ENCODE measurements around the gene SCG2. TPM values are rescaled to one million over a fixed set of nuclear protein-coding genes. Genes with fewer than 3 reads are reported as not detected.

SCG2 gene
- total and polyA plus RNA-seq, 12 donors = 0.04 to 0.86 (median 0.18) TPM; not detected in 4

DNA sequence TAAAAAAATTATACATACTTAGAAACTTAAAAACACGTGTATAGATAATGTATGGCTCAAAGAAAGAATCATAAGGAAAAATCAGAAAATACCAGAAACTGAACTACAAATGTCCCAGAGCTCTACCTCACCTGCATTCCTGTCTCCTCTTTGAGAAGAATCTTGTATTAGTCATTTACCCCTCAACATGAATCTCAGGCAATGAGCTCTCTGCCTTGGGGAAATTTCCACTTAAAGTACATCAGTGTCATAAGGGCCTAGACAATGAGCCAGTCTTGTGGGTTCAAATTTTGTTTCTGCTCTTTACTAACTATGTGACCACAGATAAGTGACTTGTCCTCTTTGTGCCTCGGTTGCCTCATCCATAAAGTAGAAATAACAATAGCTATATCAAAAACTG, 40.1 kb downstream of the SCG2 start:
- Histone ChIP-seq H3K9me3 (no peaks in the 10 kb centered on the region), H3K27ac (no peak overlapping the region), H3K4me1 (peaks cover 0 to 6% (median 0%) of the 10 kb centered on the region in 9 donors), H3K4me3 (no peak overlapping the region), H3K27me3 (no peaks in the 10 kb centered on the region), H3K36me3 (no peaks in the 10 kb centered on the region)
- DNase-seq = no peak
- intact Hi-C loops (cut with DNase I) = no loop called here
- ATAC-seq = no peak
- TF ChIP-seq, protein P1, sequence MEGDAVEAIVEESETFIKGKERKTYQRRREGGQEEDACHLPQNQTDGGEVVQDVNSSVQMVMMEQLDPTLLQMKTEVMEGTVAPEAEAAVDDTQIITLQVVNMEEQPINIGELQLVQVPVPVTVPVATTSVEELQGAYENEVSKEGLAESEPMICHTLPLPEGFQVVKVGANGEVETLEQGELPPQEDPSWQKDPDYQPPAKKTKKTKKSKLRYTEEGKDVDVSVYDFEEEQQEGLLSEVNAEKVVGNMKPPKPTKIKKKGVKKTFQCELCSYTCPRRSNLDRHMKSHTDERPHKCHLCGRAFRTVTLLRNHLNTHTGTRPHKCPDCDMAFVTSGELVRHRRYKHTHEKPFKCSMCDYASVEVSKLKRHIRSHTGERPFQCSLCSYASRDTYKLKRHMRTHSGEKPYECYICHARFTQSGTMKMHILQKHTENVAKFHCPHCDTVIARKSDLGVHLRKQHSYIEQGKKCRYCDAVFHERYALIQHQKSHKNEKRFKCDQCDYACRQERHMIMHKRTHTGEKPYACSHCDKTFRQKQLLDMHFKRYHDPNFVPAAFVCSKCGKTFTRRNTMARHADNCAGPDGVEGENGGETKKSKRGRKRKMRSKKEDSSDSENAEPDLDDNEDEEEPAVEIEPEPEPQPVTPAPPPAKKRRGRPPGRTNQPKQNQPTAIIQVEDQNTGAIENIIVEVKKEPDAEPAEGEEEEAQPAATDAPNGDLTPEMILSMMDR (IDR thresholded peaks at IDR 0.05) = no peak
- 87 to 92% methylated on average over 2 of the region's 2 CpGs for WGBS, 2 donors

- TF ChIP-seq, protein P1 (IDR thresholded peaks at IDR 0.05) = no peak
- H3K9me3 ChIP-seq = no peaks in the 10 kb centered on the region
- peaks cover 0 to 6% (median 0%) of the 10 kb centered on the region in 9 donors for H3K4me1 ChIP-seq
These were observed 41.3 kb downstream of the SCG2 start for GRCh38 chr2:223560749-223561435.

GRCh38 chr2:223558970-223559369, 43.2 kb downstream of the SCG2 start:
- peaks cover 0 to 6% (median 0%) of the 10 kb centered on the region in 9 donors for H3K4me1 ChIP-seq
- no peak overlapping the region for H3K27ac ChIP-seq
- no peak for ATAC-seq
- DNase-seq = no peak
- no peaks in the 10 kb centered on the region for H3K27me3 ChIP-seq
- 33 to 60% methylated on average over 1 of the region's 1 CpG for whole genome bisulfite sequencing, 2 donors
- intact Hi-C loops (cut with DNase I) = no loop called here
- no peaks in the 10 kb centered on the region for H3K36me3 ChIP-seq
- no peak overlapping the region for H3K4me3 ChIP-seq
- no peaks in the 10 kb centered on the region for H3K9me3 ChIP-seq
- TF ChIP-seq, protein P1 (IDR thresholded peaks at IDR 0.05) = no peak

More at GRCh38 chr2:223560749-223561435, 41.3 kb downstream of the SCG2 start:
- WGBS, 2 donors = 84 to 87% methylated on average over 7 of the region's 7 CpGs
- intact Hi-C loops (cut with DNase I) = no loop called here
- H3K27me3 ChIP-seq = no peaks in the 10 kb centered on the region
- no peak overlapping the region for H3K4me3 ChIP-seq
- ATAC-seq (no peak), DNase-seq (no peak)
- H3K27ac ChIP-seq = no peak overlapping the region
- no peaks in the 10 kb centered on the region for H3K36me3 ChIP-seq

DNA sequence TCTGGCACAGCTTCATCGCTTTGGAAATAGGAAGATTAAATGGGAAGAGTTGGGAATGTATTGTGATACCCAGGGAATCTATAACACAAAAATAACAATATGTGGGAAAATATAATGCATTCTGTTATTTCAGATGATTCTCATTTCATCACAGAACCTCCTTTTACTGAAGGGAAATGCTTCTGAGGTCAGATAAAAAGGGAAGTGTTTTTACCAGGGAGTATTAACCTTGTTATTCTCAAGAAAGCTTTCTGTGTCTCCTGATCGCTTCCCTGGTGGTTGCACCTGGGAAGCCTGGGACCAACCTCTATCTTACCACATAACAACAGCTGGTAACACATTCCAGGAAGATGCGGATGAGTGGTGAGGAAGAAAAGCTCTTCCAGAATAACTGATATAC, 47.2 kb downstream of the SCG2 start:
- intact Hi-C loops (cut with DNase I) = no loop called here
- ATAC-seq = no peak
- H3K36me3 ChIP-seq = no peaks in the 10 kb centered on the region
- H3K9me3 ChIP-seq = peaks cover 0 to 3% (median 0%) of the 10 kb centered on the region in 11 donors
- H3K27me3 ChIP-seq = no peaks in the 10 kb centered on the region
- no peak overlapping the region for H3K27ac ChIP-seq
- 73 to 92% methylated on average over 3 of the region's 3 CpGs for WGBS, 2 donors
- H3K4me3 ChIP-seq = no peak overlapping the region
- no peaks in the 10 kb centered on the region for H3K4me1 ChIP-seq
- TF ChIP-seq, protein P1 (IDR thresholded peaks at IDR 0.05) = no peak
- DNase-seq = no peak
